Activated naive CD4-positive, alpha-beta T cell (primary cell): Measurements from ENCODE around the gene FAT1.

ENCODE experiments used
- DNase-seq, 4 experiments: peaks; one replicate each; lab custom pipeline; 2025; lab: John Stamatoyannopoulos, UW

Gene FAT1

GRCh38 chr4:186749611-186750281, 26.1 kb upstream of the FAT1 start:
- no peak for DNase-seq

- no peak for DNase-seq
These were observed 22.9 kb upstream of the FAT1 start for GRCh38 chr4:186746581-186746980.

- DNase-seq, result no peak
These were observed 19.6 kb upstream of the FAT1 start for GRCh38 chr4:186743261-186743660.

GRCh38 chr4:186740822-186741221, 17.2 kb upstream of the FAT1 start:
- DNase-seq, result no peak

- no peak for DNase-seq
These were observed 16.3 kb upstream of the FAT1 start for GRCh38 chr4:186739802-186740434.

GRCh38 chr4:186739317-186739716, 15.7 kb upstream of the FAT1 start:
- DNase-seq, result no peak

DNA sequence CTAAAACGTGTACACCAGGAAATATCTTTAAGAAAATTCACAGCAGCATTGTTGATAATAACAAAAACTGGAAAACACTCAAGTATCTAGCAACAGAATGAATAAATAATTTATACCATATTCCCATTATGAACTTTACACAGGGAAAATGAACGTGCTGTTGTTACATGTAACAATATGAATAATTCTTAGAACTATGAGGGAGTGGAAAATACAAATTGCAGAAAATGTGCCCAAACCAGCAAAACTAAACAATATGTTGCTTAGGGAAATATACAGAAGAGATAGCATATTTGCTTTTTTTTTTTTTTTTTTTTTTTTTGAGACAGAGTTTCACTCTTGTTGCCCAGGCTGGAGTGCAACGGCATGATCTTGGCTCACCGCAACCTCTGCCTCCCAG, 14.8 kb upstream of the FAT1 start:
- no peak for DNase-seq

GRCh38 chr4:186737427-186737826, 13.8 kb upstream of the FAT1 start:
- DNase-seq, result no peak

- no peak for DNase-seq
These were observed 12.8 kb upstream of the FAT1 start for GRCh38 chr4:186736466-186736865.

- no peak for DNase-seq
These were observed 10.6 kb upstream of the FAT1 start for GRCh38 chr4:186734251-186734650.

DNA sequence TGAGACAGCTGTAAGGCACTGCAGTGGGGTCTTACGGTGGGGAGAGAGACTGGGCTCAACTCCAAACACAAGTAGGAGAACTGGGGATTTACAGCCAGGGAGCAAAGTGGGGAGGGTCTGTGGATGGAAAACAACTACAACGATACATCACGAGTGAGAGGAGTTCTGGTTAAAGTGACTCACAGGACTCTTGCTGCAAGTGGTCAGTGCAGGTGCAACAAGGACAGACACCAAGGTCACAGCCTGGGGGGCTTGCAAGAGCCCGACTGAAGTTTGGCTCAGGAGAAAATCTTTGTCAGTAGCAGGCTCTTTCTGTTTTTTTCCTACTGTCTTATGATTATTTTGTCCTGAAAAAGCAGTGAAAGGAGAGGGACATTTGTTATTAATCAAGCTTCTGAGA, 10.1 kb upstream of the FAT1 start:
- DNase-seq, result no peak

DNA sequence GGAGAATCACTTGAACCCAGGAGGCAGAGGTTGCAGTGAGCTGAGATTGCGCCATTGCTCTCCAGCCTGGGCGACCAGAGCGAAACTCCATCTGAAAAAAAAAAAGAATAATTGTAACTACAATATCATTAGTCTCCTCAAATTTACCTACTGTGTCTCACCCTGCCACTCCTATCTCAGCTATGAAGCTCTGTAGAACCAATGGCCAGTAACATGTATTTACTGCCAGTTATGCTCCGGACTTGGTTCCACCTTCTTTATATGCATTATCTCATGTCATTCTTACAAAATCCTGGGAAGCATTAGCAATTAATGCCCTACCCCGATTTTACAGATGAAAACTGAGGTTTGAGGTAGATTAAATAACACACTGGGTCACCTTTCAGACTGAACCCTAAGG, 7.0 kb upstream of the FAT1 start:
- no peak for DNase-seq

DNA sequence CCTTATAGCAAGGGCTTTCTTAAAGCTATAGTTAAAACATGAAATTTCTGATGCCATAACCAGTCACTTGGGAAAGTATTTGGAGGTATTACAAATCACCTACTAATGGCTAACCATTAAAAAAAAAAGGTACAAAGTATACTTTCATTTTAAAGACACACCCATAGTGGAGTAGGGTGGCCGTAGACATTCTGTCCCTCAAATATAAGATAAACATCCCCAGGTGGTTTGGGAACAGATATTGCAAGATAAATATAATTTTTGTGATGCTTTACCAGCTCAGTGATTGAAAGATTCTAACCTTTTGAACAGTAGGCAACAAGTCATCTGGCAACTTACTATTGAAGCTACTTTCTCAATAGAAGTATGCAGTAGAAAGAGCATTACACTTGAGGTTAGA, 6.2 kb upstream of the FAT1 start:
- no peak for DNase-seq

DNA sequence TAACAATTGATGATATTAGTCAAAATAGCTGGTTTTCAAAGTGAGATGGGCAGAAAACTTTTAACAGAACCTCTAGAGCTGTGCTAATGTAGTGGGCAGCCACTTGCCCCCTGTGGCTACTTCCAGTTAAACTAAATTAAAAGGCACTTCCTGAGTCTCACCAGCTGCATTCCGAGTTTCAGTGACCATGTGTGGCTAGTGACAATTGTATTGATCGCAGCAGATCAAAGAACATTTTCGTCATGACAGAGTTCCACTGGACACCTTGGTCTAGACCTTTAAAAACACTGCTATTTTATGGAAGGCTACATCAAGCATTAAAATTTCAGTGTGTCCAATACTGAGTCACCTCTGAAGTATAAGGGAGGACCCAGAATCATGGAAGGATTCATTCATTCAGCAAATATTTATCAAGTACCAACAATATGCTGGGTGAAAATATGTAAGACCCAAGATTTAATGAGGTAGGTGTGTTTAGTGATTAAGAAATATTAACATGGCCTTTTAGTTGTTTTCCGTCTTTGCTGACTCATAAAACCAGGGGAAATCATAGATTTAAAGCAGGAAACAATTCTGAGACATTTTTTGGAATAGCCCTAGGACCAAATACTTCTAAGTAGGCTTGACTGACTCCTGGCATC, 5.1 kb upstream of the FAT1 start:
- DNase-seq, result no peak

- DNase-seq, result no peak
These were observed 4.4 kb upstream of the FAT1 start for GRCh38 chr4:186727977-186728519.

DNA sequence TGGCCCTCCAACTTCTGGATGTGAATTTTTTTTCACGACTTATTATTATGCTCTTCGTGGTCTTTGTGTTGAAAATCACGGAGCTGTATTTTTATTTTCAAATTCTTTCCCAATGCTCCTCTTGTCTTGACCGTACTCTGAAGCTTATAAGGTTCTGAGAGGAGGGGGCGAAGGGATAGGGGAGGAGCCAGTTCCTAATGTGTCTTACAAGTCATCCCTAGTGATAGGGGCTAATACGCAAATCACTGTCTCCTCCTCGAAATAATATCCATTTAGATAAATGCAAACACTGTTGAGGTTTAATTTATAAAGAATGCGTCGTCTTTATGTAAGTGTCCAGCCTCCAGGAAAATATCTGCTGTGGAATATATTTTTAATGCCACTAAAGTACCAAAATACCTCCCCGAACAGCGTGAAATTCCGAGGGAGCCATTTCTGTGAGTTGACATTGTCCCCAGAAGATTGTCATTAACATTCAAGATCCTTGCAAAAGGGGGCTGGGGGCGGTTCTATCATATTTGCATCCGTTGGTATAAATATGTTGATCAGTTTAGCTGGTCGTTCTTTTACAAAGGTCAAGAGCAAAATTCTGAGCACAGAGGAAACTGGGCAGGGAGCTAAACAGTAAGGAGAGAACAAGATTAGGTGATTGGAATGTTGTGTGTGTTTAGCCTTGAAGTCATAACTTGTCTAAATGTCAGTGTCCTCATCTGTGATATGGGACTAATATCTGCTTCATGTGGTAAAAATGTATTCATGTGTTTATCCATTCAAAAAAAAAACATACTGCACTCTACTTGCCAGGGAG, 3.7 kb upstream of the FAT1 start:
- DNase-seq, result no peak

DNA sequence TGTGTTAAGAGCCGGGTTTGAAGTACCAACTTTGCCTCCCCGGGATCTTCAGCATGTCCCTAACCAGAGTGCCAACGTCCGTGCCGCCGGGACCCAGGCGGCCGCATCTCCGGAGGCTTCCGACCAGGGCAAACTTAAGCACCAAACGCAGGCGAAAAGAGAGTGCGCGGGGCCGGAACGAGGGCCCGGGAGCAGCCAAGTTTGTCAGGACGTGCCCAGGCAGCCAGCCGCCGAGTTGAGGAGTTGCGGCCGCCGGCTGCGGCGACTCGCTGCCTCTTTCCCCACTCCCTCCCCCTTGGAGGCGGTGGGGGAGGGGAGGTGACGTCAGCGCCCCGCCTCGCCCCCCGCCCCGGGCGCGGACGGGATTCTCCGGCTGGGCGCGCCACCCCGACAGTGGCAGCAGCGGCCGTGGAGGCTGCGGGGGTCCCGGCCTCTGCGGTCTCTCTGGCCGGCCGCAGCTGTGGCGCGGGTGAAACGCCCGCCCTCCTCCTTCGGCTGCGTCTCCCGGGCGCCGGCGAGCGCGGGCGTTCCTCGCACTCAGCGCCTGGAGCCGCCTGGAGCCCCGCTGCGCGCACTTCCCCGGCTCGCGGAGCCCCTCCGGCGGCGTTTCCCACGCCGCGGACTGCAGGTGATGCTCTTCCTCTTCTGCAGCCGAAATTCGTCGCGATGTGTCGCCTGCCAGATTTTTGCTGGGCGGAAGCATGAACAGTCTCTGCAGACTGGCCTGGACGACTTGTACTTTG, 2.9 kb upstream of the FAT1 start:
- DNase-seq, result no peak

DNA sequence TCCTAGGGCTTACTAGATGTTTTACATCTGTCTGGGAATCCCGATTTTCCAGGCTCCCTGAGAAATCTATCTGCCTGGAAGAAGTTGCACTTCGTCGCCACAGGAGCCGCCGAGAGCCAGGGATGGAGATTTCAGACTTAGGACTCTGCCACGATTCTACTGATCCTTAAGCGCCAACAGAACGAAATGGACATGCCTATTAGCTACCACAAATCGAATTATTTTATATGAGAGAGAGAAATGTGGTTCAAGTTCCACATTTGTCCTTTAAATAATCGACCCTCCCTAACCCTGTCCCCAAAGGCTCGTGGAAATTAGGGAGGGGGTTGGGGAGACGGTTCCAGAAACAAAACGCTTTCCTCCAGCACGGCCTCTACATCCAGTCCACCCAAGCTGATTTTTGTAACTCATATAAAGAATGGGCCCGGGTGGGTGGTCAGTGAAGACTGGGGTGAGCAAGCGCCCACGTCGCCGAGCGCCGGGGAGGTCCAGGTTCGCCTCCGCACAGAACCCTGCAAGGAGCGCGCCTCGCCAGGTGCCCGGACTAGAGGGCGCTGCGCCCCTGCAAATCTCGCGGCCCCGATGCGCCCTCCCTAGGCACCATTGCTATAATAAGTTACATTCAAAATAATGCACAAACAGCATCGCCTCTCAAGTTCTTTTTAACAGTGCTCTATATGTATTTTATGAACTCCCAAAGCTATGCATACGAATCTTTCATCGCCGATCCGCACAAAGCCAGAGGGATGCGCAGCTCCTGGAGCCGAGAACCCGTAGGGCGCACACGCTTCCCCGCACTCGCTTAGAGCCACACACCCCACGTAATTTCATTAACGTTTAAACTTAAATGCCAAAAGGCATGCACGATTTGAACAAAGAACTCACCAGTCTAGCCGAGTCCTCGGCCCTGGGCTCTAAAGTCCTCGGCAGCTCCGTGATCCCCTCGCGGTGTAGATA, 2.1 kb upstream of the FAT1 start:
- DNase-seq, result no peak

- DNase-seq, result no peak
These were observed 1.3 kb upstream of the FAT1 start for GRCh38 chr4:186724864-186725468.
